ENCODE measurements around the gene NPAS4.

The NPAS4 gene

DNA sequence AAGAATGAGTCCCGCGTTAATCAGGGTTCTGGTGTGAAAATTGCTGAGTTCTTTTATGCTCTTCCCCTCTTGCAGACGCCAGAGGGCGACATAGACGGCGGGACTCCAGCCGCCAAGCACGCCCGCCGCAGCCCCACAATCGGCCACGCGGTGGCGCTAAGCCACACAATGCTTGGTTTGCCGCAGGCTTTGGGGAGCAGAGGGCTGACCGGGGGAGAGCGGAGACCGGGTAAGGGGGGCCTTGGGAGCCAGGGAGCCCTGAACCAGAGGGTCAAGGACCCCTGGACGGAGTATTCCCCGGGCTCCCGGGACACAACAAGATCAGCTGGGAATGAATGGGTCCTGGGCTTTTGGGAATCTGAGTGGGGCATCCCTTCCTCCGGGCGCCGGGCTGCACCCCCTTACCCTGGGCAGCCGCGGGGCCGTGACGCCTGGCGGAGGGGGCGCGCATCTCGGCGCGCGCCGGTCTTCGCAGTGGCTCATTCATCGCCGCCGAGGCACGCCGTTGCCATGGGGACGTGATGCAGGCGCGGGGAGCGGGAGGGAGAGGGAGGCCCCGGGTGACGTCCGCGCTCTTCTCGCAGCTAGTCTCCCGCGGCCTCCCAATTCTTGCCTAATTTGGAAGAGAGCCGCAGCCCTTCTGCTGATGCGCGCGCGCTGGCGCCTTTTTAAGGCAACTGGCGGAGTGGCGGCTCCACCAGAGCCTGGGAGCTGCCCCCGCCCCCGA lies 12.2 kb upstream of the NPAS4 start:
- Mint-ChIP-seq H3K27ac (peak overlapping the region; percentile 53 to 83), H3K9me3 (no peaks in the 10 kb centered on the region), H3K27me3 (peaks cover 43 to 82% of the 10 kb centered on the region in 2 donors), H3K4me1 (ENCODE audit: low read depth in 2 of 2) (peaks cover 3 to 4% of the 10 kb centered on the region in 2 donors), H3K4me3 (peak overlapping the region; percentile 83 to 84), H3K36me3 (ENCODE audit: insufficient read depth) (no peaks in the 10 kb centered on the region)
- DNase-seq, result peak; percentile 93 to 96 (median 95)
- peak; percentile 86 for ATAC-seq (replicated peaks)

- Mint-ChIP-seq H3K4me3 (peak overlapping the region in 1 of 2 donors; percentile 33), H3K27ac (no peak overlapping the region), H3K36me3 (ENCODE audit: insufficient read depth) (no peaks in the 10 kb centered on the region), H3K4me1 (ENCODE audit: low read depth in 2 of 2) (peaks cover 3 to 4% of the 10 kb centered on the region in 2 donors), H3K9me3 (no peaks in the 10 kb centered on the region), H3K27me3 (peaks cover 43 to 82% of the 10 kb centered on the region in 2 donors)
- DNase-seq (no peak), ATAC-seq (replicated peaks) (no peak)
Observed at GRCh38 chr11:66409226-66409625, 11.6 kb upstream of the NPAS4 start.

DNA sequence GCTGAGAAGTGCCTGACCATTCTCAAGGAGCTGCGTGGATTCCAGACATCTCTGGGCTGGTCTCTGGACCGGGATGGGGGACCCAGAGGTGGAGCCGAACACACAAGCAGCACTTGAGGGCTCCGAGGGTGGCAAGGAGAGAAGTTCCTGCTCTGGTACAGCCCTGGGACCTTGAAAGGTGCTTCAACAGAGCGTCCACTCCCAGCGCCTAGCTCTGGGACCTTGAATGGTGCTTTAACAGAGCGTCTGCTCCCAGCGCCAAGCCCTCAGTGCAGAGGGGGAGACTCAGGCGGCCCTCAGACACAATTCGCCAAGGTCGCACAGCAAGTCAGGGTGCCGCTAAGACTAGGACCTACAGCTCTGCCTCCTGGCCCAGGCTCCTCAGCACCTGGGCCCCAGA lies 10.6 kb upstream of the NPAS4 start:
- no peak overlapping the region for H3K27ac Mint-ChIP-seq
- no peaks in the 10 kb centered on the region for H3K36me3 Mint-ChIP-seq (ENCODE audit: insufficient read depth)
- no peaks in the 10 kb centered on the region for H3K9me3 Mint-ChIP-seq
- no peak for DNase-seq
- H3K4me1 Mint-ChIP-seq (ENCODE audit: low read depth in 2 of 2), result peaks cover 3 to 4% of the 10 kb centered on the region in 2 donors
- peak overlapping the region in 1 of 2 donors; percentile 34 for H3K4me3 Mint-ChIP-seq
- no peak for ATAC-seq (replicated peaks)
- peaks cover 43 to 82% of the 10 kb centered on the region in 2 donors for H3K27me3 Mint-ChIP-seq

DNA sequence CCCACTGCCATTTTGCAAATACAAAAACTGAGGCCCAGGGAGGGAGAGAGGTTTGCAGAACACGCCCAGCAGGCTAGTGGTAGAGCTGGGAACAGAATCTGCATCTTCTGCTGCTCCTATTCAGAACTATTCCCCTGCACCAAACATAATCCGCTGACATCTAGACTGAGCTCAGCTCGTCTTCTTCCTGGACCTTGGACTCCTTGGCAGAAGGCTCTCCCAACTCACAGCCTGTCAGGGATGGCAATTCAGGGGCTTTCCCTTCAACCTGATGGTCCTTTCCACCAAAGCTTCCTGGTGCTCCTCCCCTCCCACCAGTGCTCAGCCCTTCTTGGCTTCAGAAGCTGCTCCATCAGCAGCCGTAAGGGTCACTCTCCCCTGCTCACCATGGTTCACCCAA lies 9.5 kb upstream of the NPAS4 start:
- no peak for ATAC-seq (replicated peaks)
- no peaks in the 10 kb centered on the region for H3K9me3 Mint-ChIP-seq
- no peak for DNase-seq
- peaks cover 45 to 82% of the 10 kb centered on the region in 2 donors for H3K27me3 Mint-ChIP-seq
- H3K27ac Mint-ChIP-seq, result peak overlapping the region in 1 of 2 donors; percentile 36
- no peaks in the 10 kb centered on the region for H3K36me3 Mint-ChIP-seq (ENCODE audit: insufficient read depth)
- peaks cover 3 to 4% of the 10 kb centered on the region in 2 donors for H3K4me1 Mint-ChIP-seq (ENCODE audit: low read depth in 2 of 2)
- H3K4me3 Mint-ChIP-seq, result no peak overlapping the region

DNA sequence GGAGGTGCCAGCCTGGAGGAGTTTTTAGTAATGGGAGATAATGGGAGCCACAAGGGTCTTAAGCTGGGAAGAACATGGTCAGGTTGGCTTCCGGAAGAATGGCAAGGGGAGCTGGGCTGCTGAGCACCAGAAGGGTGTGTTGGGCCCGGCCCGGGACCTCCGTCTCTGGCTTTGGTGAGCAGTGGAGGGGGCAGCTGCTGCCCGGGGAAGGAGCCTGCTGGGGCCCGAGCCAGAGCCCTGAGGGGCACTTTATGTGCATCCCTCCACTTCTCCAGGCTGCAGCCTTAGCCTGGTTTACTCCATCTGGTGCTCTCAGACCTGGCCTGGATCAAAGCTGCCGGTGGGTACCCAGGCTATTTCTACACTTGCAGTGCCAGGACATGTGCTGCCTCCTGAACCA lies 8.7 kb upstream of the NPAS4 start:
- no peak overlapping the region for H3K27ac Mint-ChIP-seq
- DNase-seq, result no peak

GRCh38 chr11:66413167-66413566 lies 7.7 kb upstream of the NPAS4 start:
- no peak overlapping the region for H3K4me3 Mint-ChIP-seq
- DNase-seq, result no peak
- no peaks in the 10 kb centered on the region for H3K36me3 Mint-ChIP-seq (ENCODE audit: insufficient read depth)
- peaks cover 3 to 4% of the 10 kb centered on the region in 2 donors for H3K4me1 Mint-ChIP-seq (ENCODE audit: low read depth in 2 of 2)
- peaks cover 0 to under 1% of the 10 kb centered on the region in 2 donors for H3K9me3 Mint-ChIP-seq
- ATAC-seq (replicated peaks), result no peak
- H3K27me3 Mint-ChIP-seq, result peaks cover 63 to 94% of the 10 kb centered on the region in 2 donors
- H3K27ac Mint-ChIP-seq, result no peak overlapping the region

More for the DNA sequence above, 8.7 kb upstream of the NPAS4 start:
- H3K27me3 Mint-ChIP-seq, result peaks cover 53 to 85% of the 10 kb centered on the region in 2 donors
- ATAC-seq (replicated peaks), result no peak
- H3K36me3 Mint-ChIP-seq (ENCODE audit: insufficient read depth), result no peaks in the 10 kb centered on the region
- no peak overlapping the region for H3K4me3 Mint-ChIP-seq
- no peaks in the 10 kb centered on the region for H3K9me3 Mint-ChIP-seq
- peaks cover 3 to 4% of the 10 kb centered on the region in 2 donors for H3K4me1 Mint-ChIP-seq (ENCODE audit: low read depth in 2 of 2)

GRCh38 chr11:66414120-66414934 lies 6.5 kb upstream of the NPAS4 start:
- Mint-ChIP-seq H3K36me3 (ENCODE audit: insufficient read depth) (peaks cover 5% of the 10 kb centered on the region), H3K9me3 (peaks cover 4 to 12% of the 10 kb centered on the region in 2 donors), H3K4me3 (no peak overlapping the region), H3K27me3 (peaks cover 75 to 98% of the 10 kb centered on the region in 2 donors), H3K4me1 (ENCODE audit: low read depth in 2 of 2) (peaks cover 5% of the 10 kb centered on the region in 2 donors), H3K27ac (no peak overlapping the region)
- DNase-seq (no peak), ATAC-seq (replicated peaks) (no peak)

DNA sequence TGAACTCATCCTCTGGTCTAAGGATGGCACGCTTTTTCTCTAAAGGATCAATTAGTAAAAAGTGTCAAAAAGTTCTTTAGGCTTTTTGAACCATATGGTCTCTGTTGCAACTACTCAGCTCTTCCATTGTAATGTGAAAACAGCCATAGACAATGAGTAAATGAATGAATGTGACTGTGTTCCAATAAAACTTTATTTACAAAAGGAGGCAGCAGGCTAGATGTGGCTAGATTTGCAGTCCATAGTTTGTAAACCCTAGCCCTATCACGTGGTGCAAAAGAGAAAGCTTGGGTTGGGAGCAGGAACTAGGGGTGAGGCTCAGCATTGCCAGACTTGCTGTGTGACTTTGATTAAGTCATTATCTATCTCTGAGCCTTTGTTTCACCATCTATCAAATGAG lies 5.4 kb upstream of the NPAS4 start:
- peaks cover 4 to 15% of the 10 kb centered on the region in 2 donors for H3K9me3 Mint-ChIP-seq
- no peak for ATAC-seq (replicated peaks)
- peaks cover 77 to 93% of the 10 kb centered on the region in 2 donors for H3K27me3 Mint-ChIP-seq
- H3K27ac Mint-ChIP-seq, result no peak overlapping the region
- DNase-seq, result no peak
- no peak overlapping the region for H3K4me3 Mint-ChIP-seq
- peaks cover 5% of the 10 kb centered on the region for H3K36me3 Mint-ChIP-seq (ENCODE audit: insufficient read depth)
- peaks cover 5% of the 10 kb centered on the region in 2 donors for H3K4me1 Mint-ChIP-seq (ENCODE audit: low read depth in 2 of 2)

DNA sequence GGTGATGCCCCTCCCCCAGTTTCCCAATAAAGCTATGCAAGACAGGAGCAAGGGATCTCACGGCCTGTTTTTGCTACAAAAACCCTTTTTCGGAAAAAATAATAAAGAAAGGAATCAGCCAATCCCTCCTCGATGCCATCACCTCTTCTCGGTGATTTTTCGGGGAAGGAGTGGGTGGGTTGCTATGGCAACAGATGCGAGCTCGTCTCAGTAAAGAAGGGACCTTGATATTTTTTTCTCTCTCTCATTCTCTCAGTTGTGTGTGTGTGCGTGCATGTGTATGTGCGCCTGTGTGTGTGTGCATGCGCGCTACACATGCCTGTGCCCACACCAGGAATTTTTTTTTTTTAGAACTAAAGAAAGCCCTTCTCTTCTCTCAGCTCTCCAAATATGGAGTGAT lies 3.8 kb upstream of the NPAS4 start:
- Mint-ChIP-seq H3K4me3 (no peak overlapping the region), H3K27ac (no peak overlapping the region), H3K4me1 (ENCODE audit: low read depth in 2 of 2) (peaks cover 5% of the 10 kb centered on the region in 2 donors), H3K9me3 (peaks cover 4 to 15% of the 10 kb centered on the region in 2 donors), H3K27me3 (peaks cover 69 to 77% of the 10 kb centered on the region in 2 donors), H3K36me3 (ENCODE audit: insufficient read depth) (peaks cover 11% of the 10 kb centered on the region)
- no peak for ATAC-seq (replicated peaks)
- no peak for DNase-seq

DNA sequence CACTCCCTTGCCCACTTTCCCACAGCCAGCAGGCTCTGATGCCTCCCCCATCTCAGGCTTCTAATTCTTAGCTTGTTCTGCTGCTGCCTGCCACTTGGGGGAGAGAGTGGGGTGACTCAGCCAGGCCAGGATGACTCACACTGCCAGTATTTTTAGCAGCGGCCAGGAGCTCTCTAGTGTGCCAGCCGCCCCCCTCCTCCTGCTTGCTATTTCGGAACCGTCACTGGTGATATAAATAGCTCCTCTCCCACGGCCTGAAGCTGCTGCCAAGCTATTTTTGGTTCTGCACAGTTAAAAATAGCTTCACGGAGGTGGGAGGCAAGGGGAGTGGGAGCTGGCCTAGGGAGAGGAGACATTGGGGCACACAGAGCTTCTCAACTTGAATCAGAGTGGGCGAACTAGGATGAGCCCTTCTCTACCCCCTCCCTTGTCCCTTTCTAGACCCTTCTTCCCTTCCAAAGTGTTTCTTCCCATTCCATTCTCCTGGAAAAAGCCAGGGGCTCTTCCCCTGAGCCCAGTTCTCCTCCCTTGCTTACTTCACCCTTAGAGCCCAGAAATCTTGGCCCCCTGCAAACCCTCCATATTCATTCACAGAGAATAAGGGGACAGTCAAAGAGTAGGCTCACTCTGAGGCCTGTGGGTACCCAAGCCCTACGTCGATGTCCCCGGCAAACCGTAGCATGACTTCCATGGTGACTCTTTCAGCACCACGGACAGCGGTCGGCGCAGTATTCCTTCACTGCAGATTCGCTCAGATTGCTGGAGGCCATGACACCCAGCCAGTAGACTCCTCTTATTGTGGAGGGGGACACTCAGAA lies 2.5 kb upstream of the NPAS4 start:
- Mint-ChIP-seq H3K9me3 (peaks cover 4 to 15% of the 10 kb centered on the region in 2 donors), H3K36me3 (ENCODE audit: insufficient read depth) (peaks cover 15% of the 10 kb centered on the region), H3K4me3 (no peak overlapping the region), H3K27me3 (peaks cover 58 to 63% of the 10 kb centered on the region in 2 donors), H3K4me1 (ENCODE audit: low read depth in 2 of 2) (peaks cover 5% of the 10 kb centered on the region in 2 donors), H3K27ac (no peak overlapping the region)
- DNase-seq, result peak; percentile 26 to 38 (median 35)
- ATAC-seq (replicated peaks), result peak; percentile 24

DNA sequence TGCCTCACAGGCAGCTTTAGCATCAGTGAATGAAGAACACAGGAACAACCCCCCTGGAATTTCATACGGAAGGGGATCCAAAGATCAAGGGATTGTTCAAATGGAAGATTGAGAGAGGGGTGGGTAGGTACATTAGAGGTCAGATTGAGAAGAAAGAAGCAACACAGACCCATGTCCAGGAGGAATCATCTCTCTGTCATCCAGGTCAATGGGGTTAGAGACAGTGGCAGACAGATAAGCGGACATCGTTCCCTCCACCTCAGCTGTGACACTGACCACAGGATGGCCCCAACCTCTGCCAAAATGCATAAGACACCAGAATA lies 1.9 kb upstream of the NPAS4 start:
- H3K4me1 Mint-ChIP-seq (ENCODE audit: low read depth in 2 of 2), result peaks cover 5% of the 10 kb centered on the region in 2 donors
- ATAC-seq (replicated peaks) (no peak), DNase-seq (no peak)
- H3K4me3 Mint-ChIP-seq, result no peak overlapping the region
- H3K9me3 Mint-ChIP-seq, result peaks cover 4 to 15% of the 10 kb centered on the region in 2 donors
- H3K27me3 Mint-ChIP-seq, result peaks cover 55 to 58% of the 10 kb centered on the region in 2 donors
- H3K27ac Mint-ChIP-seq, result no peak overlapping the region
- peaks cover 15% of the 10 kb centered on the region for H3K36me3 Mint-ChIP-seq (ENCODE audit: insufficient read depth)

DNA sequence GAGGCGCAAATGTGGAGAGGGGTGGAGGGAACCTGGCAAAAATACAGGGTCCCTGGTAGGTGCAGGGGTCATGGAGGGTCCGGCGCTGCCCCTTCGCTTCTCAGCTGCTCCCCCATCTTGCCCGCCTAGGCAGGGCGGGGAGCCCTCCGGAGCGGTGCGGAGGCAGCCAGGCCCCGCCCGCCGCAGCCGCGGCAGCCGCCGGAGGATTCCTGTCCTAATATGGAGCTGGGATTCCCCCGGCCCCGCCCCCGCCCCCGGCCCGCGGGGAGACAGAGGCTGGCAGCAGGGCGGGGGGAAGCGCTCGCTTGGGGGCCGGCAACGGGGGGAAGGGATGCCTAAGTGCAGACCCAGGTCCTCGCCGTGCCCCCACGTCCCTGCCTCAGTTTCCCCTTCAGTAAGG lies 1.0 kb upstream of the NPAS4 start:
- DNase-seq (no peak), ATAC-seq (replicated peaks) (no peak)
- H3K27ac Mint-ChIP-seq, result no peak overlapping the region
- H3K9me3 Mint-ChIP-seq, result peaks cover 4 to 15% of the 10 kb centered on the region in 2 donors
- no peak overlapping the region for H3K4me3 Mint-ChIP-seq
- peaks cover 19% of the 10 kb centered on the region for H3K36me3 Mint-ChIP-seq (ENCODE audit: insufficient read depth)
- peaks cover 5% of the 10 kb centered on the region in 2 donors for H3K4me1 Mint-ChIP-seq (ENCODE audit: low read depth in 2 of 2)
- H3K27me3 Mint-ChIP-seq, result peaks cover 46 to 49% of the 10 kb centered on the region in 2 donors

All from effector memory CD8-positive, alpha-beta T cell (primary cell).